Neural progenitor cell (in vitro differentiated cells): Measurements from ENCODE around the gene ITPR2.

Source experiments
- CTCF ChIP-seq: fragments of 200-600 bp; sonication (generic); IDR thresholded peaks from 2 replicates; pipeline ENCODE4 v1.5.1; 2017; ENCODE audit warnings: antibody characterized with exemption, mild to moderate bottlenecking
- EZH2 ChIP-seq: fragments of 200-600 bp; sonication (generic); IDR thresholded peaks from 2 replicates; pipeline ENCODE4 v1.6.1; 2017; ENCODE audit warnings: antibody characterized with exemption, mild to moderate bottlenecking, moderate library complexity
- EZH2phosphoT487 ChIP-seq: fragments of 200-600 bp; sonication (generic); IDR thresholded peaks from 2 replicates; pipeline ENCODE4 v1.6.1; 2017; ENCODE audit warnings: antibody characterized with exemption

GRCh38 chr12:26783131-26783526, 49.9 kb downstream of the ITPR2 start:
- TF ChIP-seq CTCF (no peak), EZH2phosphoT487 (no peak), EZH2 (no peak)
